Astrocyte of the spinal cord (primary cell): ENCODE data around the gene SCAND1.

ENCODE experiments used
- DNase-seq: peaks from one replicate; pipeline ENCODE4 v3.0.0; 2011; ENCODE audit warnings: low read depth, low spot score
- H3K4me3 ChIP-seq: 2 replicates; pipeline ENCODE4 v1.5.1; 2011; ENCODE audit warnings: low read depth, mild to moderate bottlenecking, low read length, moderate library complexity
- CTCF ChIP-seq: IDR thresholded peaks from 2 replicates; pipeline ENCODE4 v1.5.1; 2012; ENCODE audit warnings: low read depth, mild to moderate bottlenecking, low read length, inconsistent platforms
- in situ Hi-C: cut with HindIII; loops from 2 replicates; pipeline ENCODE4 v1.10.0; 2017; ENCODE audit warnings: low sequenced_read_pairs

SCAND1 gene

DNA sequence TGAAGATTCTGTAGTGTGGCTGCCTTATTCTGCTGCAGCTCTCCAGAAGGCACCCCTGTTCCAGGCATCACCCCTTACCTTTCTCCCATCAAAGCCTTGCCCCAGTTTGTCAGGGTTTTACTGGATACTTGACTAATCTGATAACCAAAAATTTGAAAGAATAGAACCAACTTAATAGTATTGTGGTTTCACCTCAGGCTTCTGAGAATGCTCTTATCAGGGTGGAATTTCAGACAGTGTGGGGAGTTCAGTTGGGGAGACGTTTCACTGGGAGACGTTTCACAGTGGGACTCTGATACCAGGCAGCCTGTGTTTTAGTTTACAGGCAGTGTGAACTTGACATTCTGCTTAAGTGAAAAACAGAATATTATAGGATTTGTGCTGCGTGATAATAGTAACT is 50.5 kb downstream of the SCAND1 start:
- in situ Hi-C loops, result no loop called here
- no peak overlapping the region for H3K4me3 ChIP-seq
- DNase-seq, result no peak
- no peak for TF ChIP-seq CTCF
